HG02885 (cell line): ENCODE results near the gene TMEM100.

Source experiments
- ATAC-seq: cut with Tn5 transposase; IDR thresholded peaks from one replicate; pipeline ENCODE4 v1.9.1; 2021; ENCODE audit warnings: mild to moderate bottlenecking; ENCODE audit not compliant: unreplicated experiment, poor library complexity

Gene TMEM100

DNA sequence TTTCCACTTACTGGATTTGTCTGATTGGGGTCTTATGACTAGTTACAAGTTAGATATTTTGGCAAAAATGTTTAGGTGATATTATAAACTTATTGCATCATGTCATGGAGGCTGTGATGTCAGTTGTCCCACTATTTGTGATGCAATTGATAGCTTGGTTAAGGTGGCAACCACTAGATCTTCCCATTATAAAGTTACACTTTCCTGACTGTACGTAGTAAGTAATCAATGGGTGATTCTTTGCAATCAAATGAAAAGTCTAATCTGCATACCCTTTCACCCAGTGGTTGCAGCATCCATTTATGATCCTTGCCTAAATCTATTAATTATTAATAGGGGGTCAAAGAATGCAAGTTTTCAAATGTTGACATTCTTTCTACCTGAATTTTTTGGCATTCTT, 23.8 kb upstream of the TMEM100 start:
- ATAC-seq: no peak

DNA sequence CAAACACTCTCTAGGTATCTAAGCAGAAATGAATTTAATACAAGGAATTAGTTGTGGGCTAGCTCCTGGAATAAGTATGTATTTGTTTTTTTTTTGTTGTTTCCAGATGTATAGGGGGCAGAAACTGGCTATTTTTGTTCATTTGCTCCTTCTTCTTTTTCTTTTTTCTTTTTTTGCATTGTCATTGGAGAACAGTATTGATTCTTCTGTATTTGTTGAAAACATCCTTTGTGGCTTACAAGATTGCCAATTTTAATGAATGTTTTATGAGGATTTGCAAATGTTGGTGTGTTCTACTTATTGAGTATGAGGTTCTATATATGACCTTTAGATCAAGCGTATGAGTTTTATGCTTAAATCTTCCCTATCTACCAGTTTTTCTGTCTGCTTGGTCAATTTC, 22.6 kb upstream of the TMEM100 start:
- ATAC-seq: no peak

DNA sequence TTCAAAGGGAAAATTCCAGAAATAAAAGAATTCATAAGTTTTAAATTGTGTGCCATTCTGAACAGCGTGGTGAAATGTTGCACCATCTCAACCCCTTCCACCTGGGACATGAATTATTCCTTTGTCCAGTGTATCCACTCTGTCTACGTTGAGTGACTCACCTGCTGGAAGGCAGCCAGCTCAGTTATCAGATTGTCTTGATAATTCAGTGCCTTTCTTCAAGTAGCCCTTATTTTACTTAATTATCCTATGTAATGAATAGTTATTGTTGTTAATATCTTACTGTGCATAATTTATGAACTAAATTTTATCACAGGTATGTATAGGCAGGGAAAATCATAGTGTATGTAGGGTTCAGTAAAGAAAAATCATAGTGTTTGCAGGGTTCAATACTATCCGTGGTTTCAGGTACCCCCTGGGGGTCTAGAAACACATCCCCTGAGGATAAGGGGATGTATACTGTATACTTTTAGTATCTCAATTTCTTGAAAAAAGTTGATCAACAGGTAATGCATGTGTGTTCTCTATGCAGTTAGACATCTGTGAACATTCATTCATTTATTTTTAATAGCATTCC, 20.5 kb upstream of the TMEM100 start:
- peak; percentile 37 for ATAC-seq

DNA sequence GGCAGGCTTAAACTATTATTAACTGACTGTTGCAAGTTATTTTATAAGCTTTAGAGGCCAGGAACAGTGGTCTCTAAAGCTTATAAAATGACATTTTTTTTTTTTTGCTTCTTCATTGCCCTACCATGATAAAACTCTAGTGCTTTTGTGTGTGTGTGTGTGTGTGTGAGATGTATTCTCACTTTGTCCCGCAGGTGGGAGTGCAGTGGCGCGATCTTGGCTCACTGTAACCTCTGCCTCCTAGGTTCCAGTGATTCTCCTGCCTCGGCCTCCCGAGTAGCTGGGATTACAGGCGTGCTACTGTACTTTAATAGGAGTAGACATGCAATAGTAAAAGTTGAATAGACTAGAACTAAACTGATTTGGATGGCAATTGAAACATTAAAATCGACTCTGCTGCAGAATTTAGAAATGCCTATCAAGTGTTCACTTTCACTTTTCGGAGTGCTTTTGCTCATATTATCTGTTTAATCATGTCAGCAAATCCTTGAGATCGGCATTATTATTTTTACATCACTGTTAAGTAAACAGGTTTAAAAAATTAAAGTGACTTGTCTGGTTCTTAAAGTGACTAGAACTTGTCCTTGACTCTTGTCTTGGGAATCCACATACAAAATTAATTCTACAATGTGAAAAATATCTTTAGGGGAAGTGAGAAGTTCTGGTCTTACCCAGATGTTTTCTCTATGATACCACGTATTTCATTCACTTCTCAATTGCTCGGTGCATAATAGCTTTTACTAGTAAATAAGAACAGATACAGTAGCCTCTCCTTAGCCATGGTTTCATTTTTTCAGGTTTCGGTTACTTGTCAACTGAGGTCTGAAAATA, 19.8 kb upstream of the TMEM100 start:
- peak; percentile 92 for ATAC-seq

- ATAC-seq: no peak
These were observed 18.7 kb upstream of the TMEM100 start for GRCh38 chr17:55741356-55741700.

DNA sequence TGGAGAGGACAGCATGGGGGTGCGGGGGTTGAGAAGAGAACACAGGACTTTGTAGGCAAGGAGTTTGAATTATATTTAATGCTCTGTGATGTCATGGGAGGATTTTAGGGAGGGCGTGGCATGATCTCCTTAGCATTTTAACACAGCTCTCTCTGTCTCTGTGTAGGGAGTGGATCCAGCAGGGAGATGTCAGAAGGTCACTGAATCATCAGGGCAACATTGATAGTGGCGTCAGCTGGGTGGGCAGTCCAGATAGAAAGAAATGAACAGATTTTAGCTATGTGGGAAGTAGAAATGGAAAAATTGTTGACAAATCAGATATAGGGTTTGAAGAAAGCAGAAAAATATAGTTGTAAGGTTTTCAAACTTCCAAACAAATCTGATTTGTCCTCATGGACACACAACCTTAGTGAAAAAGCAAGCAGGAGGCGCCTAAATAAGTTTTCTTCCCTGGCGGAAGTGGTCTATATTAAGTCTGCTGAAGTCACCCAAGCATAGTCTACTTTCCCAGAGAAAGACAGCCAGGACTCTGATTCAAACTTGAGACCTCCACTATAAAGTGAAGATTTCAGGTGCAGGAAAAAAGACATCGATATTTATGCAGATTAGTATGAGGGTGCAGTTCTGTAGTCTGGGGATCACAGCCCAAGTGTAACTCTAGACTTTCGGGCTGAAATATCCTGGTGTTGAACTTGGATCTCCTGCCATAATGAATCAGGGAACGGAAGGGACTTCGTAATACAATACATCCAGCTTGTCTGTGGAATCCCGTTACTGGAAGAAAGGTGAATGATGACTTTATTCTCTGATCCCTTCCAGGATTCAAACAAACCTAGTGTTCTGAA, 18.1 kb upstream of the TMEM100 start:
- no peak for ATAC-seq

DNA sequence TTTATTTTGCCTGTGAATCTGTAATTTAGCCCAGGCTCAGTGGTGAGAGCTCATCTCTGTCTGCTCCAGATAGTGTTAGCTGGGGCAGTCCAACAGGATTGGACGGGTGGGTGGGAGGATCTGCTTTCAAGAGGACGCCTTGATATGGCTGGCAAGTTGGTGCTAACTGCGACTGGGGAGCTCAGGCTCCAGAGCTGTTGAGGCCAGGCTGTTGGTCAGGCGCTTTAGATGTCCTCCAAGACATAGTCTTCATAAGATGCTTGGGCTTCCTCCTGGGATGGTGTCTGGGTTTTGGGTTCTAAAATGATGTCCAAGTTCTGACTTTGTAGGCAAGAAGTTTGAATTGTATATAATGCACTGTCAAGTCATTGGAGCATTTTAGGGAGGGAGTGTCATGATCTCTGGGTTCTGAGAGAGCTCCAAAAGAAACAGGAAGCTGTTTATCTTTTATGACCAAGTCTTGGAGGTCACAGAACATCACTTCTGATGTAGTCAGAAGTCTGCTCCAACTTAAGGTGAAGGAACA, 15.4 kb upstream of the TMEM100 start:
- ATAC-seq: no peak

DNA sequence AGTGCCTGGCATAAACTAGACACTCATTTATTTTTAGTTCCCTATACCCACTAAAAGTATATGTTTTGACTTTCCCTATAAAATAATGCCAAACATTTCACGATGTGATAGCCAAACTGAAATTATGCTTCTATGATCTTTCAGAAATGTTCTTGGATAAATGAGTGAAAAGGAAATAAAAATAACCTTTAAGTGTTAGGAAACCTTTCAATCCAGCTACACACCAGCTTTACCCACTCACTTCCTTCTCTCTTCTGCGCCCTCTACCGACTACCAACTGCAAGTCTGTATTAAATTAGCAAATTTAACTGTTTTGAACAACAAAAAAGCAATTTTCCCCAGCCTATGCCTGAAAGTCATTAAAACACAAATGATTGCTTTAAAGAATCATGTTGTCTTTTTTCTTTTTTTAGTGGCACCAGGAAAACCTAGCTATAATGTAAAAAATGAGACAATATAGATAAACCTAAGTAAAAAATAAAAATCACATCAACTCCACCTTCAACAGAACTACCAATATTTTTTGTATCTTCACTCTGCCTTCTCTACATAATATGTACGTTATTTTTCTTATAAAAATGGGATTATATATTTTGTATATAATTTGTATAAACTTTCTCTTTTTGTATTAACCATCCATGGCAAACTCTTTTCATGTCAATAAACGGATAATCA, 13.2 kb upstream of the TMEM100 start:
- peak; percentile 49 for ATAC-seq

DNA sequence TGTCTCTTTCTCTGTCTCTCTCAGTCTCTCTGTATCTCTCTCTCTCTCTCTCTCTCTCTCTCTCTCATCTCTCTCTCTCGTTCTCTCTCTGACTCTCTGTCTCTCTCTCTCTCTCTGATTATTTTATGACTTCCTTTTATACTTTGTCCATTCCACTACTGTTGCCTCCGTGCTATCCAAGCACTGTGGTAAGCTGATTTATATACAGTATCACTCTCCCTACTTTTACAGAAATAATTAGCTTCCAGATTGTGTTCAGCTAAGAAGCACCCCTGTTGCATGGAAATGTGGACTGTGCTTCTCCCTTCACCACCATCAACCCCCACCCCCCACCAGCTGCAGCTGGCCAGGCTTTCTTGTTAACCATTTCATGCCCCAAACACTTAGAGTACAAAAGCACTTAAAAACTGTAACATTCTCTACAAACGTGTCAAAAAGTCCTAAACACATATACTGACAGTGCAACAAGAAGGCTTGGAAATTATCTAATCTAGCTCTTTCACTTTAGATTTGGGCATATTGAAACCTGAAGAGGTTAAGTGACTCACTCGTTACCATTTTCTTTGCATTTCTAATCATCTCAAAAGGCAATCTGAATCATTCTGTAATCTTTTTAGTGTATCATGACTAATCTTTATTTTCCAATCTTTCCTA, 11.6 kb upstream of the TMEM100 start:
- ATAC-seq: no peak

- no peak for ATAC-seq
These were observed 9.1 kb upstream of the TMEM100 start for GRCh38 chr17:55731586-55732250.

DNA sequence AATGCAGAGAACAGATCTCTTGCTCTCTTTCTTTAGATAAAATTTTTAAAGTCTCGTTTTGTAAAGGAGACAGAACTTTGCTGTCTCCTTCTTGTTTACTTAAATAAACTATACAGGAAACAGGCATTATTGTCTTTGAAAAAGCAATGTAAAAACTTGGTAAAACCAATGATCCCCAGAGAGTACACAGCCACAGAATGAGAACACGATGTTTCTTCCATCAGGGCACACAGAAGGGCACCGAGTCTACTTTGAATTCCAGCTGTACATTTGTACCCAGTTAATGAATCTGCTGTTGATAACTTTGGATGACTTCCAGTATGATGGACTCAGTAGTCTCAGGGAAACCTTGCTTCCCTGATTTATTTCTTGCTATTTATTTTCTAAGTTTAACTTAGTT, 8.1 kb upstream of the TMEM100 start:
- ATAC-seq: no peak

DNA sequence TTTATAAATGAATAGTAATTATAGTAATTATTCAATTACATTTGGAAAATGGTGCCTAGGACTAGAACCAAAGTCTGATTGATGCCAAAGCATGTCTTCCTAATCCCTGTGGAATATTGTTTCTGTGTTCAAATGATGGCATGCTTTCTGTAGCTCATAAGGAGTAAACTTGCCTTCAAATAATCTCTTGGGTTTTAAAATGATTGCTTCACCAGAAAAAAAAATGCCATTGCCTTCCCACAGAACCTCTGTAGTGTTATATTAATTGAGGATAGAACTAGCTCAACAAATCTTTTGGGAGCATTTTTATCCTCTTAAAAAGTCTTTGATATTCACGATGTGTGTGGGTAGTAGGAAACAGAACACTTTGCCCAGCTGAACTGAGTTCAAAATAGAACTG, 7.7 kb upstream of the TMEM100 start:
- no peak for ATAC-seq

DNA sequence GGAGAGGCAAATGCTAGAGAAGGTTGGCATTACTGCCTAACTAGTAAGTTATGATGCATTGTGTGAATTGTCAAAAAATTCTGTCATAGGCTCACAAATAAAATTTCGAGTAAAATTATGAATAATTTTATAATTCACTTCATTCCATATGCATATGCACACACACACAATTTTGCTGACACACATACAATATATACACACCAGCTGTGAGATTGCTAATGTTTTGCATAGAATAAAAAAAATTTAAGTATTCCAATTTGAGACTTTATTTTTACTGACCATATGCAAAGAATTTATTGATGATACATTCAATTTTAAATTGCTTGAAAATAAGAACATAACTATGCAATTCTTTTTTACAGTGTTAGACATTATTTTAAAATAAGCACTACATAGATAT, 6.8 kb upstream of the TMEM100 start:
- ATAC-seq: no peak

DNA sequence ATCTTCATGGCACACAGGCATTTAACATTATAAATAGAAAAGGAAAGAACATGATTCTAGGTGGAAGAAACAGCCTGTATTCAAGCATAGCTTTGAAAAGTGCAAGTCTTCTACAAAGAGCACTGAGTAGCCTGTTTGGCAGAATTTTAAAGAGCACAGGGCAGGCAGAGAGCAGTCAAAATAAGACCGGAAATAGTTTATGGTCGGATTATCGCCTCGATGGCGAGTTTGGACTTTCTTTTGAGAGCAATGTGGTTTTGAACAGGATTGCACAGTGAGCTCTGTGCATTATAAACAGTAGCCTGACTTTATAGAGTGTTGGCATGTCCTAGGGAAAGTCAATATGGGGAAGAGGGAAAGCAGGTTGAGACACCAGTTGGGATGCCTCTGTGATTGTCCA, 6.2 kb upstream of the TMEM100 start:
- no peak for ATAC-seq

GRCh38 chr17:55728361-55728760, 5.7 kb upstream of the TMEM100 start:
- no peak for ATAC-seq

- ATAC-seq: no peak
These were observed 5.3 kb upstream of the TMEM100 start for GRCh38 chr17:55727920-55728319.

- no peak for ATAC-seq
These were observed 4.6 kb upstream of the TMEM100 start for GRCh38 chr17:55727275-55727674.

DNA sequence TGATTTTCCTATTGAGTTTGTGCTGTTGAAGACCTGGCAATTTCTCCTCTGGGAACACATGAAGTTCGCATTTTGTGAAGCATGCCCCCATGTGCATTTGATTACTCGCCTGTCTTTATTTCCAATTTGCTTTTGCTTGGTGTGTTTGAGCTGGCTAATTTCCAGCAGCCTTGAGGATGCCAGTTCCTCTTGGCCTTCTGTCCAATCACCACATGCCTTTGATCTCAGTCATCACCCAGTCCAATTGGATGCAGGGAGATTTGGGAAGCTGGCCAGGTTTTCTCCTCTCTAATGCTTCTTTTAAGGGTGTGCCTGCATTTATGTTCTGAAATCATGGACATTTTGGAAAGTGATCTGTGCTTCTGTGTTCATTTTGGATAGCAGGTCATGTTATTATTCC, 3.8 kb upstream of the TMEM100 start:
- ATAC-seq: no peak

DNA sequence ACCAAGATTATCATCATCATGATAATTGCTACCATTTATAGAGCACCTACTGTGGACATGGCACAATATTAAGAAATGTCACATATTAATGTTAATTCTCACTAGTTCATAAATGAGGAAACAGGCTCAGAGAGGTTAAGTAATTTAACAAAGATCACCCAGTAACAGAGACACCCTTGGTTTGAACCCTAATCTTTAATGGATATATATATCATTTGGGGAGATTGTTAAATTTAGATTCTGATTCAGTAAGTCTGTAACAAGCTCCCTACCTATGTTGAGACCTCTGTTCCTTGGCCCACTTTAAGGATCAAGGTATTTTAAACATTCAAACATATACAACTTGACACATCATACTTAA, 804 bp upstream of the TMEM100 start:
- ATAC-seq: no peak
